Heart left ventricle (tissue), 16 donors: ENCODE measurements around the gene RBM47. TPM values are rescaled to one million over a fixed set of nuclear protein-coding genes. Genes with fewer than 3 reads are reported as not detected.

ENCODE experiments used
- ATAC-seq, 4 donors: fragments of 200-7000 bp; cut with Tn5 transposase; one replicate each; pipeline ENCODE4 v1.9.1; 2020 to 2022; ENCODE audit warnings: moderate library complexity in 4 of 4, mild to moderate bottlenecking in 3 of 4, moderate number of reproducible peaks in 1 of 4
- DNase-seq, 5 donors: peaks; one replicate each; pipeline ENCODE4 v3.0.0-alpha.2; 2020
- H3K27ac ChIP-seq, 12 donors: fragments of 200-600 bp; sonication (generic) in 4 of 12; one replicate each; pipeline versions ENCODE4 v1.5.0 to v1.8.0; 2016 to 2022; ENCODE audit warnings: mild to moderate bottlenecking in 2 of 12
- H3K27me3 ChIP-seq, 9 donors: fragments of 200-600 bp; sonication (generic) in 2 of 9; one replicate each; pipeline versions ENCODE4 v1.5.1 to v1.8.0; 2016 to 2022; ENCODE audit warnings: mild to moderate bottlenecking in 3 of 9
- H3K36me3 ChIP-seq, 9 donors: fragments of 200-600 bp; sonication (generic) in 2 of 9; one replicate each; pipeline versions ENCODE4 v1.5.0 to v1.8.0; 2018 to 2022; ENCODE audit warnings: mild to moderate bottlenecking in 2 of 9
- H3K4me1 ChIP-seq, 12 donors: fragments of 200-600 bp; sonication (generic) in 4 of 12; one replicate each; pipeline versions ENCODE4 v1.5.0 to v1.8.0; 2016 to 2022; ENCODE audit warnings: mild to moderate bottlenecking in 3 of 12
- H3K4me3 ChIP-seq, 12 donors: fragments of 200-600 bp; sonication (generic) in 4 of 12; one replicate each; pipeline versions ENCODE4 v1.5.0 to v1.8.0; 2017 to 2022; ENCODE audit warnings: mild to moderate bottlenecking in 9 of 12, moderate library complexity in 4 of 12
- H3K9me3 ChIP-seq, 12 donors: fragments of 200-600 bp; sonication (generic) in 4 of 12; one replicate each; pipeline versions ENCODE4 v1.5.0 to v1.8.0; 2016 to 2022; ENCODE audit warnings: mild to moderate bottlenecking in 1 of 12
- CTCF ChIP-seq, 12 donors: fragments of 200-600 bp; sonication (generic) in 4 of 12; IDR thresholded peaks; one replicate each; pipeline versions ENCODE4 v1.5.0 to v1.8.0; 2018 to 2022; ENCODE audit warnings: antibody characterized with exemption in 12 of 12, mild to moderate bottlenecking in 5 of 12
- POLR2A ChIP-seq, 2 donors: fragments of 450-650 bp; IDR thresholded peaks; one replicate each; pipeline ENCODE4 v1.6.1; 2017; ENCODE audit warnings: antibody characterized with exemption in 2 of 2, mild to moderate bottlenecking in 2 of 2, moderate library complexity in 2 of 2
- WGBS, 4 donors: extraction: QIAGEN DNeasy Blood & Tissue Kit in 2 of 4; methylation state at CpG; one replicate each; pipeline versions ENCODE4 v1.1.5 to v1.1.7; 2013 to 2018; 5-methylcytosine and 5-hydroxymethylcytosine counted together
- intact Hi-C, 10 donors: fragments of 100-400 bp; cut with DNase I; formaldehyde crosslinking; loops; one replicate each; pipeline versions ENCODE4 v1.11.1 to v1.14.2; 2022
- polyA plus RNA-seq, 2 donors: library from polyadenylated mRNA; stranded (reverse); fragments of 200-250 nt; gene quantifications; one replicate each; pipeline ENCODE4 v1.2.3, GENCODE V29; 2013
- total RNA-seq, 9 donors: library from RNA; depleted of rRNA in 2 of 9; stranded (reverse); fragments of >200 nt in 2 of 9; fragmentation: NEBNext Ultra II Directional in 3 of 9; extraction: Animal tissue kit (Norgen Biotek cat#: 25700) in 3 of 9; gene quantifications; one replicate each; pipeline versions ENCODE4 v1.1.0 to v1.2.4, GENCODE V29; 2016 to 2023
- donor health status: ischemic (EF 13 %, LVEDD 7.1; RV severe dilation, severe dysfunction).
- donor health status: healthy with polysubstance abuse.
- donor health status: DM: no; HTN: yes; CAD: no.
- donor health status: DM: no; HTN: no; CAD: no.
- donor health status: ischemic (EF 25% LVEDD 6.9; RV normal size, moderate dysfunction).
- donor health status: ischemic (EF 25% LVEDD 5.7; RV mildly dilated, moderate dysfunction).
- donor health status: healthy.
- donor health status: DM: yes; HTN: yes; CAD: no.
- donor health status: ischemic (EF 35%, LVEDD 5.7; RV mildly dilated, moderate dysfunction).
- donor health status: nonischemic (EF 11% LVEDD 7.7; RV severe dilation, severe dysfunction).
- donor health status: DM: yes; HTN: yes; CAD: no.
- donor health status: PGD.
- donor health status: ischemic (EF 29% LVEDD 5.4; RV normal size, mild dysfunction).
- donor health status: nonischemic (EF 23%, LVEDD 6.1; RV moderate dilation, normal function).

Gene RBM47
- total and polyA plus RNA-seq, 11 donors, result 0.50 to 29.9 (median 3.5) TPM

GRCh38 chr4:40389986-40390385 lies 239.7 kb downstream of the RBM47 start:
- H3K4me3 ChIP-seq, result no peak overlapping the region
- TF ChIP-seq POLR2A (IDR thresholded peaks at IDR 0.05) (no peak), CTCF (IDR thresholded peaks at IDR 0.05) (no peak)
- no peaks in the 10 kb centered on the region for H3K9me3 ChIP-seq
- intact Hi-C loops, result no loop called here
- DNase-seq (no peak), ATAC-seq (no peak)
- no peaks in the 10 kb centered on the region for H3K36me3 ChIP-seq
- H3K27ac ChIP-seq, result no peak overlapping the region
- 89 to 94% (median 91%) methylated on average over 4 of the region's 4 CpGs for WGBS, 4 donors
- peaks cover 0 to 6% (median 0%) of the 10 kb centered on the region in 9 donors for H3K27me3 ChIP-seq
- H3K4me1 ChIP-seq, result no peaks in the 10 kb centered on the region

GRCh38 chr4:40388239-40388638 lies 241.4 kb downstream of the RBM47 start:
- no peaks in the 10 kb centered on the region for H3K4me1 ChIP-seq
- H3K9me3 ChIP-seq, result no peaks in the 10 kb centered on the region
- DNase-seq, result no peak
- H3K36me3 ChIP-seq, result no peaks in the 10 kb centered on the region
- H3K27ac ChIP-seq, result no peak overlapping the region
- 50 to 57% (median 52%) methylated on average over 6 of the region's 6 CpGs for WGBS, 4 donors
- TF ChIP-seq POLR2A (IDR thresholded peaks at IDR 0.05) (no peak), CTCF (IDR thresholded peaks at IDR 0.05) (no peak)
- no peak overlapping the region for H3K4me3 ChIP-seq
- peaks cover 0 to 6% (median 0%) of the 10 kb centered on the region in 9 donors for H3K27me3 ChIP-seq
- intact Hi-C loops, result no loop called here
- no peak for ATAC-seq

GRCh38 chr4:40380647-40381046 lies 249.0 kb downstream of the RBM47 start:
- H3K27ac ChIP-seq, result no peak overlapping the region
- no peaks in the 10 kb centered on the region for H3K36me3 ChIP-seq
- DNase-seq (no peak), ATAC-seq (no peak)
- H3K9me3 ChIP-seq, result no peaks in the 10 kb centered on the region
- no peak for TF ChIP-seq POLR2A (IDR thresholded peaks at IDR 0.05)
- TF ChIP-seq CTCF (IDR thresholded peaks at IDR 0.05), result no peak
- no peak overlapping the region for H3K4me3 ChIP-seq
- no peaks in the 10 kb centered on the region for H3K27me3 ChIP-seq
- H3K4me1 ChIP-seq, result no peaks in the 10 kb centered on the region
- 70 to 78% (median 74%) methylated on average over 5 of the region's 5 CpGs for WGBS, 4 donors
- intact Hi-C loops, result no loop called here

- no peak overlapping the region for H3K27ac ChIP-seq
- DNase-seq (no peak), ATAC-seq (no peak)
- WGBS, 4 donors, result 47 to 82% (median 64%) methylated on average over 3 of the region's 3 CpGs
- no peak for TF ChIP-seq CTCF (IDR thresholded peaks at IDR 0.05)
- no peak for TF ChIP-seq POLR2A (IDR thresholded peaks at IDR 0.05)
- intact Hi-C loops, result no loop called here
- no peaks in the 10 kb centered on the region for H3K36me3 ChIP-seq
- no peaks in the 10 kb centered on the region for H3K9me3 ChIP-seq
- H3K27me3 ChIP-seq, result no peaks in the 10 kb centered on the region
- H3K4me1 ChIP-seq, result no peaks in the 10 kb centered on the region
- H3K4me3 ChIP-seq, result no peak overlapping the region
Observed at GRCh38 chr4:40379248-40379647, 250.4 kb downstream of the RBM47 start.
